Measurements from ENCODE around the gene DNAH3. TPM values are rescaled to one million over a fixed set of nuclear protein-coding genes. Genes with fewer than 3 reads are reported as not detected.

DNAH3 gene
- total and polyA plus RNA-seq, 2 of the 13 experiments (the other 11 are each of a cell fraction or from before 2014, with no cell fraction given), result 0.07 to 0.08 TPM

DNA sequence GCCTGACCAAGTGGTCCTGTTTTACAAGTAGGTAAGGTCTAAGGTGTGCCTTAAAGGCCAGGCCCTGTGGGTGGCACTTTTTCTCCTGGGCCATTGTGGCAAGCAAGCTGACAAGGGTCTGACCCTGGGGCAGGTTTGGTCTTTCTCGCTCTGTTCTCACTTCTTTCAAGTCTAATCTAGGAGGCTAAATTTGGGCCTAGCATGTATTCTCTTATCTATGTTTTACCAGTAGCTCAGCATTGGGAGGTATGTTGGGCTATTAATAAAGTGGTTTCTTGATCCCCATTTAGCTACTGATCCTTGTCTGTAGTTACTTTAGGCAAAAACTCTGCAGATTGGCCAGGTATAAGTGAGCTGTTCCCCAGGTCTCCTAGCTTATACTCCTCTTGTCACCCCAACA lies 77.7 kb downstream of the DNAH3 start:
- no peak for TF ChIP-seq ZNF121 (CRISPR knock-in tag; IDR thresholded peaks at IDR 0.05)
- TF ChIP-seq, protein P1, sequence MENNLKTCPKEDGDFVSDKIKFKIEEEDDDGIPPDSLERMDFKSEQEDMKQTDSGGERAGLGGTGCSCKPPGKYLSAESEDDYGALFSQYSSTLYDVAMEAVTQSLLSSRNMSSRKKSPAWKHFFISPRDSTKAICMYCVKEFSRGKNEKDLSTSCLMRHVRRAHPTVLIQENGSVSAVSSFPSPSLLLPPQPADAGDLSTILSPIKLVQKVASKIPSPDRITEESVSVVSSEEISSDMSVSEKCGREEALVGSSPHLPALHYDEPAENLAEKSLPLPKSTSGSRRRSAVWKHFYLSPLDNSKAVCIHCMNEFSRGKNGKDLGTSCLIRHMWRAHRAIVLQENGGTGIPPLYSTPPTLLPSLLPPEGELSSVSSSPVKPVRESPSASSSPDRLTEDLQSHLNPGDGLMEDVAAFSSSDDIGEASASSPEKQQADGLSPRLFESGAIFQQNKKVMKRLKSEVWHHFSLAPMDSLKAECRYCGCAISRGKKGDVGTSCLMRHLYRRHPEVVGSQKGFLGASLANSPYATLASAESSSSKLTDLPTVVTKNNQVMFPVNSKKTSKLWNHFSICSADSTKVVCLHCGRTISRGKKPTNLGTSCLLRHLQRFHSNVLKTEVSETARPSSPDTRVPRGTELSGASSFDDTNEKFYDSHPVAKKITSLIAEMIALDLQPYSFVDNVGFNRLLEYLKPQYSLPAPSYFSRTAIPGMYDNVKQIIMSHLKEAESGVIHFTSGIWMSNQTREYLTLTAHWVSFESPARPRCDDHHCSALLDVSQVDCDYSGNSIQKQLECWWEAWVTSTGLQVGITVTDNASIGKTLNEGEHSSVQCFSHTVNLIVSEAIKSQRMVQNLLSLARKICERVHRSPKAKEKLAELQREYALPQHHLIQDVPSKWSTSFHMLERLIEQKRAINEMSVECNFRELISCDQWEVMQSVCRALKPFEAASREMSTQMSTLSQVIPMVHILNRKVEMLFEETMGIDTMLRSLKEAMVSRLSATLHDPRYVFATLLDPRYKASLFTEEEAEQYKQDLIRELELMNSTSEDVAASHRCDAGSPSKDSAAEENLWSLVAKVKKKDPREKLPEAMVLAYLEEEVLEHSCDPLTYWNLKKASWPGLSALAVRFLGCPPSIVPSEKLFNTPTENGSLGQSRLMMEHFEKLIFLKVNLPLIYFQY (CRISPR knock-in tag; IDR thresholded peaks at IDR 0.05; ENCODE audit: borderline replicate concordance), result no peak
- TF ChIP-seq, protein P2, sequence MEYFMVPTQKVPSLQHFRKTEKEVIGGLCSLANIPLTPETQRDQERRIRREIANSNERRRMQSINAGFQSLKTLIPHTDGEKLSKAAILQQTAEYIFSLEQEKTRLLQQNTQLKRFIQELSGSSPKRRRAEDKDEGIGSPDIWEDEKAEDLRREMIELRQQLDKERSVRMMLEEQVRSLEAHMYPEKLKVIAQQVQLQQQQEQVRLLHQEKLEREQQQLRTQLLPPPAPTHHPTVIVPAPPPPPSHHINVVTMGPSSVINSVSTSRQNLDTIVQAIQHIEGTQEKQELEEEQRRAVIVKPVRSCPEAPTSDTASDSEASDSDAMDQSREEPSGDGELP (IDR thresholded peaks at IDR 0.05; ENCODE audit: borderline replicate concordance, low read depth), result no peak
- TF ChIP-seq MIER3 (CRISPR knock-in tag; IDR thresholded peaks at IDR 0.05; ENCODE audit: borderline replicate concordance), result no peak
- TF ChIP-seq, protein P3, sequence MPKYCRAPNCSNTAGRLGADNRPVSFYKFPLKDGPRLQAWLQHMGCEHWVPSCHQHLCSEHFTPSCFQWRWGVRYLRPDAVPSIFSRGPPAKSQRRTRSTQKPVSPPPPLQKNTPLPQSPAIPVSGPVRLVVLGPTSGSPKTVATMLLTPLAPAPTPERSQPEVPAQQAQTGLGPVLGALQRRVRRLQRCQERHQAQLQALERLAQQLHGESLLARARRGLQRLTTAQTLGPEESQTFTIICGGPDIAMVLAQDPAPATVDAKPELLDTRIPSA (CRISPR knock-in tag; IDR thresholded peaks at IDR 0.05; ENCODE audit: borderline replicate concordance), result no peak
- TF ChIP-seq, protein P4, sequence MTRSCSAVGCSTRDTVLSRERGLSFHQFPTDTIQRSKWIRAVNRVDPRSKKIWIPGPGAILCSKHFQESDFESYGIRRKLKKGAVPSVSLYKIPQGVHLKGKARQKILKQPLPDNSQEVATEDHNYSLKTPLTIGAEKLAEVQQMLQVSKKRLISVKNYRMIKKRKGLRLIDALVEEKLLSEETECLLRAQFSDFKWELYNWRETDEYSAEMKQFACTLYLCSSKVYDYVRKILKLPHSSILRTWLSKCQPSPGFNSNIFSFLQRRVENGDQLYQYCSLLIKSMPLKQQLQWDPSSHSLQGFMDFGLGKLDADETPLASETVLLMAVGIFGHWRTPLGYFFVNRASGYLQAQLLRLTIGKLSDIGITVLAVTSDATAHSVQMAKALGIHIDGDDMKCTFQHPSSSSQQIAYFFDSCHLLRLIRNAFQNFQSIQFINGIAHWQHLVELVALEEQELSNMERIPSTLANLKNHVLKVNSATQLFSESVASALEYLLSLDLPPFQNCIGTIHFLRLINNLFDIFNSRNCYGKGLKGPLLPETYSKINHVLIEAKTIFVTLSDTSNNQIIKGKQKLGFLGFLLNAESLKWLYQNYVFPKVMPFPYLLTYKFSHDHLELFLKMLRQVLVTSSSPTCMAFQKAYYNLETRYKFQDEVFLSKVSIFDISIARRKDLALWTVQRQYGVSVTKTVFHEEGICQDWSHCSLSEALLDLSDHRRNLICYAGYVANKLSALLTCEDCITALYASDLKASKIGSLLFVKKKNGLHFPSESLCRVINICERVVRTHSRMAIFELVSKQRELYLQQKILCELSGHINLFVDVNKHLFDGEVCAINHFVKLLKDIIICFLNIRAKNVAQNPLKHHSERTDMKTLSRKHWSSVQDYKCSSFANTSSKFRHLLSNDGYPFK (CRISPR knock-in tag; IDR thresholded peaks at IDR 0.05; ENCODE audit: borderline replicate concordance), result no peak
- TF ChIP-seq, protein P5, sequence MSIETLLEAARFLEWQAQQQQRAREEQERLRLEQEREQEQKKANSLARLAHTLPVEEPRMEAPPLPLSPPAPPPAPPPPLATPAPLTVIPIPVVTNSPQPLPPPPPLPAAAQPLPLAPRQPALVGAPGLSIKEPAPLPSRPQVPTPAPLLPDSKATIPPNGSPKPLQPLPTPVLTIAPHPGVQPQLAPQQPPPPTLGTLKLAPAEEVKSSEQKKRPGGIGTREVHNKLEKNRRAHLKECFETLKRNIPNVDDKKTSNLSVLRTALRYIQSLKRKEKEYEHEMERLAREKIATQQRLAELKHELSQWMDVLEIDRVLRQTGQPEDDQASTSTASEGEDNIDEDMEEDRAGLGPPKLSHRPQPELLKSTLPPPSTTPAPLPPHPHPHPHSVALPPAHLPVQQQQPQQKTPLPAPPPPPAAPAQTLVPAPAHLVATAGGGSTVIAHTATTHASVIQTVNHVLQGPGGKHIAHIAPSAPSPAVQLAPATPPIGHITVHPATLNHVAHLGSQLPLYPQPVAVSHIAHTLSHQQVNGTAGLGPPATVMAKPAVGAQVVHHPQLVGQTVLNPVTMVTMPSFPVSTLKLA (IDR thresholded peaks at IDR 0.05), result no peak
- no peak for TF ChIP-seq MED1 (CRISPR knock-in tag; IDR thresholded peaks at IDR 0.05)
- no peak for TF ChIP-seq FOXA3 (CRISPR knock-in tag; IDR thresholded peaks at IDR 0.05)
- TF ChIP-seq, protein P6, sequence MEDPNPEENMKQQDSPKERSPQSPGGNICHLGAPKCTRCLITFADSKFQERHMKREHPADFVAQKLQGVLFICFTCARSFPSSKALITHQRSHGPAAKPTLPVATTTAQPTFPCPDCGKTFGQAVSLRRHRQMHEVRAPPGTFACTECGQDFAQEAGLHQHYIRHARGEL (CRISPR knock-in tag; IDR thresholded peaks at IDR 0.05), result no peak
- BruUV-seq (replicated peaks), result no TSS peak
- intact Hi-C loops (cut with micrococcal nuclease; ENCODE audit: unreplicated experiment), result no loop called here
- Histone ChIP-seq H2AFZ (ENCODE audit: low read length) (no peak overlapping the region), H3K27ac (ENCODE audit: extremely low read length, insufficient read depth, low read length) (no peak overlapping the region), H3K4me3 (replicated peaks in 1 of 3; ENCODE audit: insufficient read depth in 1 of 3, low read depth in 2 of 3, low read length in 3 of 3) (no peak overlapping the region), H3K4me1 (ENCODE audit: insufficient read depth, low read length) (peaks cover 9% of the 10 kb centered on the region), H3K27me3 (ENCODE audit: control insufficient read depth in 1 of 2, insufficient read depth in 2 of 2, low read length in 2 of 2) (peaks cover 0 to 8% of the 10 kb centered on the region in 2 experiments; a peak in 1 of 5 replicates), H3K9me3 (ENCODE audit: low read length) (no peaks in the 10 kb centered on the region), H3K9ac (ENCODE audit: insufficient read depth, low read depth, low read length) (no peak overlapping the region), H4K20me1 (ENCODE audit: insufficient read depth, low read length) (no peaks in the 10 kb centered on the region), H3K4me2 (ENCODE audit: low read depth, low read length) (no peak overlapping the region), H3K36me3 (replicated peaks in 1 of 2; ENCODE audit: control insufficient read depth in 1 of 2, insufficient read depth in 2 of 2, low read length in 2 of 2) (no peaks in the 10 kb centered on the region), H3K79me2 (ENCODE audit: insufficient read depth, low read length) (no peaks in the 10 kb centered on the region)
- POLR2A ChIA-PET, result no interaction called here
- FAIRE-seq (no peak), ATAC-seq (no peak), DNase-seq (ENCODE audit: low spot score) (no peak)
- CTCF ChIA-PET (ENCODE audit: low intra/inter-chr PET ratio, low total read pairs), result no interaction called here
- 6% methylated on average over 1 of the region's 1 CpG for WGBS (ENCODE audit: low lambda C conversion rate)
- in situ Hi-C loops (cut with HindIII; ENCODE audit: extremely low pct_ligation_motif_present, low pct_unique_long_range_greater_than_20kb), result no loop called here

Data from HepG2 (cell line).